COLO829 (cell line): ENCODE results near the gene SNAP91.
"Not testable (repeated sequence)": the region's sequence is repeated elsewhere in the genome, so short reads cannot be mapped to it uniquely, and the experiment has no call there.

Experiments used
- DNase-seq: peaks from one replicate; pipeline ENCODE4 v3.0.0; 2012; ENCODE audit warnings: low spot score

Gene SNAP91

DNA sequence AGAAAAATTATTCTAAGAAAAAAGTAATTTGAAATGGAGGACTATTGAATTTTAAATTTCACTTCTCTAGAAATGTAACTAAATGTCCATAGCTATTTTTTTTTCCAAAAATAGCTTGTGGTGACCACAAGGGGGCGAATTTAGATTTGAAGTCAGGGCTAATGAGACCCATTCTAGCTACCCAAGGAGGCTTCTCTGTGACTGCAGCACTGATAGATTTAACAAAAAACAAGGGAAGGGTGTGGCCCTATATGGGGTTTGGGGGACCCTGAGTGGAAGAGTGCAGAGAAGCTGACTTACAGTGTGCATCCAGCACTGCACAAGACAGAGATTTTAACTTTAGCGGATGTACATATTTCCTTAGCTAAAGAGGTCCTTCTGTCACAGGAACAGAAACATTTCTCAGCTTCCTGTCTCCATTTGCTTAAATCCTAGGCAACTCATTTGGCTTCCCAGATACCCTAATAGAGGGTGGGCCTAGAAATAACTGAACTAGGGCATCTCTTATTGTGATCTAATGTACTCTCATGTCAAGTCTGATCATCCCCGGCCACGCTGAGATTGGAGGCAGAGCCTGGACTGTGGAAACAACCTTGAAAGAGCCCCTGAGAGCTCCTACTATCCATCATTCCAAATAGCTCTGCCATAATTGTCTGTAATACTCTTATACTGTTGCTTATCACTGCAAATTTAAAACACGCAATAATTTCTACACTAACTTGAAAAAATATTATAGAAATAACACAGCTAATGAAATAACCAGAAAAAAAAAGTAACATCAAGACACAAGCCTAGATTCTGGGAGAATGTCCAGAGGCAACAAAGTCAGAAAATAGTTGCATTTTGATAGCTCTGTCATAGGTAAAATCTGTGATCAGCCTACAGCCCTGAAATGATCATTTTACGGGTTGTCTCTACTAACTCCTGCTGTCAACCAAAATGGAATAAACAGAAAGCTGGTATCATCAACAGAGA, 93.6 kb downstream of the SNAP91 start:
- no peak for DNase-seq

DNA sequence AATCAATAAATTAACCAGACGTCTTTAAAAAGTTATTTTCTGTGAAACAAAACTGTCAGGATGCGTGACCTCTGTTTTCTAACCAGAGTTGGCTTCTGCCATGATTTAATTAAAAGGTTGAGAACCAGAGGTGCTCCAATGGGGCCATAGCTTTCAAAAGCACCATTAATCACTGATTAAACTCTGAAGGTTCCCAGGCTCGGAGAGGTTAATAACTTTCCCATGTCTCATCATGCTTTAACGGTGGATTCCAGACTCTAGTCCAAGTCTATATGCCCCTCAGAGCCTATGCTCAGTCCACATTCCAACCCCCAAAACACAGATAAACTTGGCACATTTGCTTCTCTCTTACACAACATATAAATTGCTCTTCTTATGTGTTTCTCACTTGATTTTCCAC, 95.5 kb downstream of the SNAP91 start:
- DNase-seq: no peak

DNA sequence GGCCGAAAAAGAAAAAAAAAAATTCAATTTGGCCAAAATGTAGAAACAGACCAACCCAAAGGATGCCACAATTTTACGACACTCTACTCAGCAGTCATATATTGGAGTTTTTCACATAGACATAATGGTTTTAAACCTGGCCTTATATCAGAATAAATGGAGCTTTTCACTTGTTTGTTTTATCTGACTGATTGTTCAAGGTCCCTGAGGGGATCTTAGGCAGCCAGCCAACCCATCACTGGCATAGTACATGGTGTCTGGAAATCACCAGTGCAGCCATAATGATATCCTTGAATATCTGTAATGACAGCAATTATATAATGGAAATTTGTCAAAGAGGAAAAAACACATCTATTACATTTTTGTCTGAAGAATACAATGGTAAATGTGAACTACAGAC, 99.7 kb downstream of the SNAP91 start:
- DNase-seq: no peak

DNA sequence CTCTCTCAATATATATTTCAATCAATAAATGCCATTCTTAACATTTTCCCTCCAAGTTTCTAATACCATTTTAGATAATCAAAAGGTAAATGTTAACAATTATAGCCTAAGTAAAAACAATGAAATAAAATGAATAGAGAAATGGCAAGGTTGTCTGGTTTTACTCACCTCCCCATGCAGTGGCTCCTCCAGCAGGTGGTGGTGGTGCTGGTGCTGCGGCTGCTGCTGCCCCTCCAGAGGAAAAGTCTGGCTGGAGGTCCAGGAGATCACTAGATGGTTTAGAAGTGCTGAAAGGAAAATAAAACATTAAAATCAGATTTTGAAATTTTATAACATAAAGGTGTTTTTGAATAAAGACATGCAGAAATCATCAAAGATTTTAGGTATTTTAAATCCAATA, 103.4 kb downstream of the SNAP91 start:
- no peak for DNase-seq

DNA sequence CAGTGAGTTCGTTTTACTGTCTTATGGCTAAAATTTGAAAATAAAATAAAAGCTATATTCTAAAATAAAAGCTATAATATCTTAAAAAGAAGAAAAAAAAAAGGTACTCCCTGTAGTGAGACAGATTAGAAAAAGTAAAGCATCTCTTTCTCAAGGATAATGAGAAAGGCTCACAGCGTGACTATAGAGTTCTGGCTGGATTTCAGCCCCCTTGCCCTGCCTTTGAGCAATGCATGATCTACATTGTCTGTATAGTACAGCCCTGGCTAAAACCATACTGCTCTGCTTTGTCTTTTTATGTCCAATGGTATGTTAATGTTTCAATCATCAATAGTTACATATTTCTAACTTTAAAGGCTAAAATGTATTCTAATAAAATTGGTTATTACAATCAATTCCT, 105.3 kb downstream of the SNAP91 start:
- no peak for DNase-seq

DNA sequence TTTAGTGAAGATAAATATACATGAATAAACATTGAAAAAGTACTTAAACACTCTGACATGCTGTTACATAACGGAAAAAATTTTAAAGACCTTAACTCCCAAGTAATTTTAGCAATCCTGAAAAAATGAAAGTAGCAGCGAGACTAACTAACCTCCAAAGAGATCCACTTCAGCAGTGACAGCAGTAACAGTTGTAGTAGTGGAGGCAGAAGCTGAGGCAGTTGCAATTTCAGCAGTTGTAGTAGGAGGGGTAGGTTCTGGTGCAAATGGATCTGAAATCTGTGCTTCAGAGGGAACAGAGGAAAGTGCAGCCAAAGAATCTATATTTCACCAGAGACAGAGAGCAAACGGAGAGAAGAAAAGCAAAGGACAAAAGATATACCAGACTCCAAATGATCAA, 107.8 kb downstream of the SNAP91 start:
- DNase-seq: no peak

DNA sequence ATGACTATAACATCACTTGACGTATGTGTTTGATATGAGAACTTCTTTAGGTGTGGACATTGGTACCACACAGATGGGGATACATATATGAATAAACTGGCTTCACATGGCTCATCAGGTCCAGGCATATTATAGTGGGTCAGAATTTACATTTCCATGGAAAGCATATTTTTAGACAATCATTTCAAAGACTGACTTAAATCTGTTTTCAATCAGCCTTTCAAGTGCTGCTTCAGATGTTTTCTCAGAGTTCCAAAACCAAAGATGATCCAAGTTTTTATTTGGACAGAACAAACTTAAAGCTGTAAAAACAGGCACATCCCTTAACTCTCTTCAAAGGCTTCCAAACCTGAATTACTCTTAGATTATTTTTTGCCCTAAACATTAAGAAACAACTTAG, 108.4 kb downstream of the SNAP91 start:
- DNase-seq: no peak

DNA sequence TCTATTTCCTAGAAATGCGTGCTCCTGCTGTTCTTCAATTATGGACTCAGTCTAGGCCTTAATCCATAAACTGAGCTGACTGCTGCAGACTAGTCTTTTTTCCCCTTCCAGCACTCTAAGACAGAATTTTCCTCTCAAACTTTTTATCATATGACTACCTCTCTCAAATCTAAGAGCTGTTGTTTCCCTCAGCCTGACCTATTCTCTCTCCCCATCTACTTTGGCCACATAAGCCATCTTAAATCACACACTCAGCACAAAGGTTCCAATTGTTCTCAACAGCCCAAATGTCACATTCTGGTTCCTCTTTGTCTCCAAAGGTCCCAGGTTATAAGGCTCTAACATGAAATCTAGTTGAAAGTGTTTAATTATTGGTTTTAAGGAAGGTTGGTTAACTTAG, 111.4 kb downstream of the SNAP91 start:
- no peak for DNase-seq

DNA sequence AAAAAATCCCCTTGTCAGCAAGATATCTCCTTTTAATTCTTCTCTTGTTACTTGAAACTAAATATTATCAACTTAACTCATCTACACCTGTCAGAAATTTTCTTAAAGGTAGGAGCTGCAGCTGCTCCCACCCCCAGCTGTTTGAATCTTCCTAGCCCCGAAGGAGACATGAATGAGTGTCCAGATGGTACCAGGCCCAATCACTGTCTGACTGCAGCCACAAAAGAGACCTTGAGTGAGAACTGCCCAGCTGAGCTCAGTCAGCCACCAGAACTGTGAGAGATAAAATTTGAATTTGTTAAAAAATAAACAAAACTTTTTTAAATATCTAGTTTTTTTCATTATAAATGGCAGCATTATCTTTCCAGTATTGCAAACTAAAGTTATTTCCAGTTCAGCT, 111.8 kb downstream of the SNAP91 start:
- DNase-seq: no peak

DNA sequence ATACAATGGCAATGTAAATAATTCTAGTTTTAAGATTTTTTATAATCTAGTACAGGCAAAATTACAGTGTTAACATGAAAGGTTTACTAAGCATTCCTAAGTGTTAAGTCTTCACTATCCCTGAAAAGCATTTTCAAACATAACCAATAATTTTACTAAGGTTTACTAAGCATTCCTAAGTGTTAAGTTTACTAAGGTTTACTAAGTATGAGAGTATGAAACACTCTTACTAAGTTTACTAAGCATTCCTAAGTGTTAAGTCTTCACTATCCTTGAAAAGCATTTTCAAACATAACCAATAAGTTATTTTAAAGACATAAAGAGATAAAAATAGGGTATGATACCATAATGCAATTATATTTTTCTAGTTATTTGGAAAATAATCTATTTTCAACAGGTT, 114.0 kb downstream of the SNAP91 start:
- no peak for DNase-seq

DNA sequence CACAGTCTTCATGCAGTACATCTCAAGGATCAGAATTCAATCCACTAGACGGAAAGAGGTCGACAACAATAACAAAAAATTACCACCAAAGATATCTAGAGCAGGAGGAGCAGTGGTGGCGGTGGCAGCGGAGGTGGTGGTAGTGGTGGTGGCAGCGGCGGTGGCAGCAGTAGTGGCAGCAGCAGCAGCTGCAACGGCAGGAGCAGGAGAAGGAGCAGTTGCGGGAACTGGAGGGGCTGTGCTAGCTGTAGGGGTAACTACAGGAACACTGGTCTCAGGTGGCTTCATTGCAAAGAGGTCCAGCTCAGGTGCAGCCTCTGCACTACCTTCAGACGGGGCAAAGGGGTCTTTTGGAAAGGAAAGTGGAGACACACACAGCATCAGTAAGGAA, 115.5 kb downstream of the SNAP91 start:
- no peak for DNase-seq

DNA sequence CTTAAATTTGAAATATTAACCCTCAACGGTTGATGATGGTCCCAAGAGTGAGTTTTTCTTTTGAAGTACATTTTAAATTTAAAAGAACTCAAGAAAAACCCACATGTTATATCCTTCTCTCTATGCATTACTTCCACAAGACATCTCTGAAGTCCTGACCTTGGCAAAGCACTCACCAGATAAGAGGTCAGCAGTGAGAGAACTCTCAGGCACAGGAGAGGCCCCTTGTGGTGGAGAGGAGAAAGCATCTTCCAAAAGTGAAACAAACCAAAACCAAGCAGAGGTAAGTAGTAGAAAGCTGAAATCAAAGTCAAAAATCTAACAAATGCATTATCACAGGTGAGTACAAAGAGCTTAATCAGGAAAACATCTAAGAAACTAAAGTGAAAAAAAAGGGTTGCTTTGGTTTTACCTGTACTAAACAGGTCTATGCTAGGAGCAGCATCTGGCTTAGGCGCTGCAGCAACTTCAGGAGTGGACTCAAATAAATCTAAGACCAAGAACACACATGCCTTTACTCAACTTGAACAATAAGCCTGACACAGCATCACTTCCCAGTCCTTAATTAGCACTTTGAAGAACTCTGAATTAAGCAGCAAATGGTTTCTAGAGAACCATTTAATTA, 116.0 kb downstream of the SNAP91 start:
- peak; percentile 9 for DNase-seq

DNA sequence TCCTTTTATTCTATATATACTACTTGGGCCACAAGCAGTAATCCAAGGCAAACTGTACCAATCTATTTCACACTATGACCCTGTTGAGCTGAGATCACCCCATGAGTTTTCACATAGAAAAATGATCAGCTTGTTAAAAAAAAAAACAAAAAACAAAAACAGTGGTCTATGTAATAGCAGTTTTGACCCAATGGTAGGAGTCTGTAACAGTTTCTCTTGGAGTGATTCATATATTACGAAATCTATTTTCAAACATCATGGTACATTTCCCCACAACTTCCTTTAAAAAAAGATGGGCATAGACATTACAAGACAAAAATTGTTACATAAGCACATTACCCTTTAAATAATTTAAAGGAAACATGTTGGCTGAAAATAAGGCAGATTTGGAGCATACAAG, 118.5 kb downstream of the SNAP91 start:
- no peak for DNase-seq

DNA sequence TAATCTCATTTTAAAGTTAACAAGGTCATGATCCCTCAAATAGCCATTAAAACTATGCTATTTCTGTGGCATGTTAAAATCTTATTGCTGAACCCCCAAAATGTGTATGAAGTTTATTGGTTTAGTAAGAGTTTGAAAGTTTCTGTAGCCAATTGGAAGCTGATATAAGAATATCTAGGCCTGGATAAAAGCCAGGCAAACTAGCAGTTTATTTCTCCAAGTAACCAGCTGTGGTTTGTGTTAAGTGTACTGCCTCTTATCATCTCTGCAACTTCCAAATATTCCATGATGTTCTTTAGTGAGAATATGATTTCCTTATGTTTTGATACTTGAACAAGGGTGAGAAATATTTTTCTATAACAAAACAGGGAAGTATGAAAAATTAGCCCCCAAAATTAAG, 119.8 kb downstream of the SNAP91 start:
- no peak for DNase-seq

DNA sequence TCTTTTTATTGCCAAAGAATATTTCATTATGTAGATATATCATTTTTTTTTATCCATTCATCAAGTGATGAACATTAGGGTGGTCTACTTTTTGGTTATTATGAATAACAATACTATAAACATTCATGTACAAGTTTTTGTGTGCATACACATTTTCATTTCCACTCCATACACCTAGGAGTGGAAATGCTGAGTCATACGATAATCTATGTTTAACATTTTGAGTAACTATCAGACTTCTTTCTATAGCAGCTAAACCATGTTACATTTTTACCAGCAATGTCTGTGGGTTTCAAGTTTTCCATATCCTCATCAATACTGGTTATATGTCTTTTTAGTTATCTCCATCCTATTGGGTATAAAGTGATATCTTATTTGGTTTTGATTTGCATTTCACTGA, 130.8 kb downstream of the SNAP91 start:
- DNase-seq: no peak

DNA sequence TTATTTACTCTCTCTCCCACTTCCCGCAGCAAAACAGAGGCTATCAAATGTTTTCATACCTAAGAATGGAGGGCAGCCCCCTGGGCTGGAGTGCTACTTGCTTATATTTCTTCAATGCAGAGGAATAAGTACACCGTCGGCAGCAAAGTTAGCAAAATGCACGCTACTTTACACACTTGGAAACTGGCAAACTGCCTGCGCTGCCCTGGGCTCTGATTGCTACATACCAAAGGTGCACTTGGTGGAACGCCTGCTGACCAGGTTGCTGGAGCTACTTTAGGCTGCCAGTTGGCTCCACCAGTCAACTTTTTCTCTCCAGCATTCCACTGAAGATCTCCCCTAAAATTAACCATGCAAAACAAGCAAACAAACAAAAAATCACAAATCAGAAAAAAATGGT, 134.1 kb downstream of the SNAP91 start:
- DNase-seq: no peak

DNA sequence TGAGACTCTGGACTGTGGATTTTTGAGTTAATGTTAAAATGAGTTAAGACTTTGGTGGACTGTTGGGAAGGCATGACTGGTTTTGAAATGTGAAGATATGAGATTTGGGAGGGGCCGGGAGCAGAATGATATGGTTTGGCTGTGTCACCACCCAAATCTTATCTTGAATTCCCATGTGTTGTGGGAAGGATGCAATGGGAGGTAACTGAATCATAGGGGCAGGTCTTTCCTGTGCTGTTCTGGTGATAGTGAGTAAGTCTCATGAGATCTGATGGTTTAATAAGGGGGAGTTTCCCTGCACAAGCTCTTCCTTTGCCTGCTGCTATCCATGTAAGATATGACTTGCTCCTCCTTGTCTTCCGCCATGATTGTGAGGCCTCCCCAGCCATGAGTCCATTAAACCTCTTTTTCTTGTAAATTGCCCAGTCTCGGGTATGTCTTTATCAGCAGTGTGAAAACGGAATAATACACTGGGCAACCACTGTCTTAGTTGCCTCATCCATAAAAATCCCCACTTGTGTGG, 137.2 kb downstream of the SNAP91 start:
- not testable (repeated sequence) for DNase-seq

DNA sequence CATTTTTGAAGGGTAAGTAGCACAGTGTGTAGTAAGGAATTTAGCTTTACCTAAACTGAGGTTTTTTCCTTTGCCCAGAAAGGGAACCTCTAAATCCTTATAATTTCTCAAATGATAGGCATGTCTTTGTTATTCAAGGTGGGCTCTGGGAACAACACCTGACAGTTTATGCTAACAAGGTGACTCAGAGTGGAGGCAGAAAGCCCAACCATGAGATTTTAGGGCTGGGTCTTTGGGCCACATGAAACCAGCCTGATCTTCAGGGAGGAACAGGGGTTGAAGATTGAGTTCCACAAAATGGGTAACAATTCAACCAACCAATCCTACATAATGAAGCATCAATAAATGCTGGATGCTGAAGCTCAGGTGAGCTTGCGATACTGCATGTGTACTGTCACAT, 149.9 kb downstream of the SNAP91 start:
- DNase-seq: no peak

DNA sequence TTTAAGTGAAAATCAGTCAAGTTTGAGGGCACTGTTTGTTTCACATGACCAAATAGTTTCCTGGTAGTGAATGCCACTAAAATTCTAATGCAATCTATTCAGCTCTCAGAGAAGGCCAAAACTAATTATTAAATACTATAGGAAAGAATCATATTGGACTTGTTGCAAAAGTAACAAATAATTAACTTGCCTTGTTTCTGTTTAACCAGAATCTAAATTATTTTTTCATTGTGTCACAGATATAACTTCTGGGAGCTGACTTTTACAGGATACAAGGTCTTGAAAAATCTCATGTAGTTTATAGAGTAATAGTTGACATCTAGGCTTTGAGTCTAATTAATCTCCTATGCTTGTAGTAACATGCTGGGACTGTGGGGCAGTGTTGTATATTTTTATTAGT, 152.0 kb downstream of the SNAP91 start:
- no peak for DNase-seq

DNA sequence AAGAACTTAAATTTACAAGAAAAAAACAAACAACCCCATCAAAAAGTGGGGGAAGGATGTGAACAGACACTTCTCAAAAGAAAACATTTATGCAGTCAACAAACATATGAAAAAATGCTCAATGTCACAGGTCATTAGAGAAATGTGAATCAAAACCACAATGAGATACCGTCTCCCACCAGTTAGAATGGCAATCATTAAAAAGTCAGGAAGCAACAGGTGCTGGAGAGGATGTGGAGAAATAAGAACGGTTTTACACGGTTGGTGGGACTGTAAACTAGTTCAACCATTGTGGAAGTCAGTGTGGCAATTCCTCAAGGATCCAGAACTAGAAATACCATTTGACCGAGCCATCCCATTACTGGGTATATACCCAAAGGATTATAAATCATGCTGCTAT, 157.2 kb downstream of the SNAP91 start:
- not testable (repeated sequence) for DNase-seq

DNA sequence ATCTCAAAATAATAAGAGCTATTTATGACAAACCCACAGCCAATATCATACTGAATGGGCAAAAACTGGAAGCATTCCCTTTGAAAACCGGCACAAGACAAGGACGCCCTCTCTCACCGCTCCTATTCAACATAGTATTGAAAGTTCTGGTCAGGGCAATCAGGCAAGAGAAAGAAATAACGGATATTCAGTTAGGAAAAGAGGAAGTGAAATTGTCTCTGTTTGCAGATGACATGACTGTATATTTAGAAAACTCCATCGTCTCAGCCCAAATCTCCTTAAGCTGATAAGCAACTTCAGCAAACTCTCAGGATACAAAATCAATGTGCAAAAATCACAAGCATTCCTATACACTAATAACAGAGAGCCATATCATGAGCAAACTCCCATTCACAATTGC, 158.4 kb downstream of the SNAP91 start:
- DNase-seq: not testable (repeated sequence)

DNA sequence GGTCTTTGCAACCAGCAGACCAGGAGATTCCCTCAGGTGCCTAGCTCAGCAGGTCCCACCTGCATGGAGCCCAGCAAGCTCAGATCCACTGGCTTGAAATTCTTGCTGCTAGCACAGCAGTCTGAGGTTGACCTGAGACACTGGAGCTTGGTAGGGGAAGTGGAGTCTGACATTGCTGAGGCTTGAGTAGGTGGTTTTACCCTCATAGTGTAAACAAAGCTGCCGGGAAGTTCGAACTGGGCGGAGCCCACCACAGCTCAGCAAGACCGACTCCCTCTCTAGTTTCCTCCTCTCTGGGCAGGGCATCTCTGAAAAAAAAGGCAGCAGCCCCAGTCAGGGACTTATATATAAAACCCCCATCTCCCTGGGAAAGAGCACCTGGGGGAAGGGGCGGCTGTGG, 162.3 kb downstream of the SNAP91 start:
- no peak for DNase-seq

DNA sequence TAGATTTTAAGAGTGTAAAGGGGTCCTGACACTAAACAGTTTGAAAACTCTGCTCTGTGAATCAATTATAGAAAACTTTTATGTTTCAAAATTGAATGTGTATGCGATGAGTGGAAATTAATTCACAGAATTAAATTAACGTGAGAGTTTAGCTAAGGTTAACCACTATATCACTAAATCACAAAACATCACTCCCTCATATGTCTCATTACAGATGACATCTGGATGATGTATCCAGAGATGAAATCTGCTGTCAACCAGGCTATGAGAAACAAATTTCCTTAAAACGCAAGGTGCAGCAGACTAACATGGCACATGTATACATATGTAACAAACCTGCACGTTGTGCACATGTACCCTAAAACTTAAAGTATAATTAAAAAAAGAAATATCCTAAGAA, 169.2 kb downstream of the SNAP91 start:
- DNase-seq: no peak
